RKO (cell line): ENCODE data around the gene HECW1.
"Not testable (repeated sequence)": the region's sequence is repeated elsewhere in the genome, so short reads cannot be mapped to it uniquely, and the experiment has no call there.

Experiments used
- DNase-seq: peaks from one replicate; pipeline ENCODE4 v3.0.0-alpha.2; 2016; ENCODE audit warnings: low spot score

The HECW1 gene

GRCh38 chr7:43112459-43112940, at the start of gene HECW1:
TSS of gene HECW1 (plus strand) at chr7:43112647. CDS start at chr7:43243906, 131,259 bp downstream.
- DNase-seq = no peak

GRCh38 chr7:43071604-43072003, 40.8 kb upstream of the HECW1 start:
- peak; percentile 14 for DNase-seq

- no peak for DNase-seq
These were observed 39.9 kb upstream of the HECW1 start for GRCh38 chr7:43072530-43072929.

GRCh38 chr7:43073811-43074210, 38.6 kb upstream of the HECW1 start:
- not testable (repeated sequence) for DNase-seq

- DNase-seq = peak; percentile 25
These were observed 36.2 kb upstream of the HECW1 start for GRCh38 chr7:43076189-43076605.

GRCh38 chr7:43076606-43077005, 35.8 kb upstream of the HECW1 start:
- no peak for DNase-seq

GRCh38 chr7:43077285-43077684, 35.2 kb upstream of the HECW1 start:
- no peak for DNase-seq

- DNase-seq = peak; percentile 25
These were observed 34.6 kb upstream of the HECW1 start for GRCh38 chr7:43077732-43078391.

- no peak for DNase-seq
These were observed 33.7 kb upstream of the HECW1 start for GRCh38 chr7:43078794-43079193.

- no peak for DNase-seq
These were observed 30.8 kb upstream of the HECW1 start for GRCh38 chr7:43081603-43082002.

GRCh38 chr7:43083106-43083505, 29.3 kb upstream of the HECW1 start:
- no peak for DNase-seq

- DNase-seq = no peak
These were observed 27.4 kb upstream of the HECW1 start for GRCh38 chr7:43085017-43085416.

GRCh38 chr7:43085992-43086391, 26.5 kb upstream of the HECW1 start:
- DNase-seq = no peak

GRCh38 chr7:43092819-43093218, 19.6 kb upstream of the HECW1 start:
- DNase-seq = no peak

GRCh38 chr7:43096875-43097274, 15.6 kb upstream of the HECW1 start:
- DNase-seq = no peak

GRCh38 chr7:43099750-43100149, 12.7 kb upstream of the HECW1 start:
- DNase-seq = no peak

- peak; percentile 3 for DNase-seq
These were observed 7.5 kb upstream of the HECW1 start for GRCh38 chr7:43104874-43105520.

- DNase-seq = peak; percentile 16
These were observed 6.8 kb upstream of the HECW1 start for GRCh38 chr7:43105521-43106120.

- DNase-seq = peak; percentile 75
These were observed 4.0 kb upstream of the HECW1 start for GRCh38 chr7:43108255-43109011.

GRCh38 chr7:43110791-43111535, 1.5 kb upstream of the HECW1 start:
- no peak for DNase-seq

- DNase-seq = no peak
These were observed 603 bp upstream of the HECW1 start for GRCh38 chr7:43111630-43112458.
